Lower lobe of right lung (tissue), 2 donors: Measurements from ENCODE around the gene C2orf69. TPM values are rescaled to one million over a fixed set of nuclear protein-coding genes. Genes with fewer than 3 reads are reported as not detected.

Experiments
- ATAC-seq, 2 donors: fragments of 200-7000 bp; cut with Tn5 transposase; one replicate each; pipeline ENCODE4 v1.9.1; 2020 to 2022; ENCODE audit warnings: mild to moderate bottlenecking in 2 of 2, moderate library complexity in 2 of 2
- DNase-seq: peaks from one replicate; pipeline ENCODE4 v3.0.0-alpha.2; 2020
- H3K27ac ChIP-seq: fragments of 200-600 bp; one replicate; pipeline ENCODE4 v1.8.0; 2022
- H3K27me3 ChIP-seq: fragments of 200-600 bp; one replicate; pipeline ENCODE4 v1.8.0; 2022; ENCODE audit warnings: low read depth
- H3K36me3 ChIP-seq: fragments of 200-600 bp; one replicate; pipeline ENCODE4 v1.8.0; 2022; ENCODE audit warnings: mild to moderate bottlenecking
- H3K4me1 ChIP-seq: fragments of 200-600 bp; one replicate; pipeline ENCODE4 v1.8.0; 2022
- H3K4me3 ChIP-seq: fragments of 200-600 bp; one replicate; pipeline ENCODE4 v1.8.0; 2022; ENCODE audit warnings: mild to moderate bottlenecking
- H3K9me3 ChIP-seq: fragments of 200-600 bp; one replicate; pipeline ENCODE4 v1.8.0; 2022
- CTCF ChIP-seq: fragments of 200-600 bp; IDR thresholded peaks from one replicate; pipeline ENCODE4 v1.8.0; 2022; ENCODE audit warnings: antibody characterized with exemption, mild to moderate bottlenecking
- intact Hi-C: fragments of 100-400 bp; cut with DNase I; formaldehyde crosslinking; loops from one replicate; pipeline ENCODE4 v1.11.0; 2022
- total RNA-seq: library from RNA; stranded (reverse); fragmentation: NEBNext Ultra II Directional; extraction: Animal tissue kit (Norgen Biotek cat#: 25700); gene quantifications from one replicate; pipeline ENCODE4 v1.2.1, GENCODE V29; 2021
- donor health status: DM: no; HTN: yes; CAD: no; lungs with severe emphysema.

The C2orf69 gene
- total RNA-seq, 1 donor from 2014 or later = 12.5 TPM

- no peak for DNase-seq
- H3K36me3 ChIP-seq = peaks cover 57% of the 10 kb centered on the region
- H3K27ac ChIP-seq = no peak overlapping the region
- ATAC-seq = no peak
- H3K4me3 ChIP-seq = no peak overlapping the region
- no peak for TF ChIP-seq CTCF
- no peaks in the 10 kb centered on the region for H3K4me1 ChIP-seq
- intact Hi-C loops = no loop called here
- H3K27me3 ChIP-seq = no peaks in the 10 kb centered on the region
- H3K9me3 ChIP-seq = no peaks in the 10 kb centered on the region
Measured at GRCh38 chr2:199929262-199929661, 18.2 kb downstream of the C2orf69 start.

- ATAC-seq = no peak
- H3K27ac ChIP-seq = no peak overlapping the region
- TF ChIP-seq CTCF = no peak
- no peaks in the 10 kb centered on the region for H3K27me3 ChIP-seq
- DNase-seq = no peak
- no peak overlapping the region for H3K4me3 ChIP-seq
- intact Hi-C loops = no loop called here
- H3K4me1 ChIP-seq = no peaks in the 10 kb centered on the region
- no peaks in the 10 kb centered on the region for H3K9me3 ChIP-seq
- H3K36me3 ChIP-seq = peaks cover 71% of the 10 kb centered on the region
Measured at GRCh38 chr2:199932312-199932855, 21.3 kb downstream of the C2orf69 start.

- Histone ChIP-seq H3K27ac (no peak overlapping the region), H3K9me3 (no peaks in the 10 kb centered on the region), H3K36me3 (peaks cover 79% of the 10 kb centered on the region), H3K4me3 (no peak overlapping the region), H3K27me3 (no peaks in the 10 kb centered on the region), H3K4me1 (no peaks in the 10 kb centered on the region)
- no peak for ATAC-seq
- no peak for TF ChIP-seq CTCF
- DNase-seq = no peak
- intact Hi-C loops = no loop called here
Measured at GRCh38 chr2:199933466-199933865, 22.4 kb downstream of the C2orf69 start.

- Histone ChIP-seq H3K27ac (no peak overlapping the region), H3K4me3 (no peak overlapping the region), H3K4me1 (no peaks in the 10 kb centered on the region), H3K36me3 (peaks cover 70% of the 10 kb centered on the region), H3K9me3 (no peaks in the 10 kb centered on the region), H3K27me3 (no peaks in the 10 kb centered on the region)
- no peak for TF ChIP-seq CTCF
- intact Hi-C loops = no loop called here
- ATAC-seq (no peak), DNase-seq (no peak)
Measured at GRCh38 chr2:199936554-199936953, 25.5 kb downstream of the C2orf69 start.

- Histone ChIP-seq H3K4me3 (no peak overlapping the region), H3K9me3 (no peaks in the 10 kb centered on the region), H3K36me3 (peaks cover 72% of the 10 kb centered on the region), H3K4me1 (no peaks in the 10 kb centered on the region), H3K27ac (no peak overlapping the region), H3K27me3 (no peaks in the 10 kb centered on the region)
- ATAC-seq (no peak), DNase-seq (no peak)
- no peak for TF ChIP-seq CTCF
- intact Hi-C loops = no loop called here
Measured at GRCh38 chr2:199940373-199940772, 29.3 kb downstream of the C2orf69 start.

- ATAC-seq = no peak
- Histone ChIP-seq H3K36me3 (peaks cover 75% of the 10 kb centered on the region), H3K4me3 (no peak overlapping the region)
Measured at GRCh38 chr2:199943373-199943772, 32.3 kb downstream of the C2orf69 start.

More at GRCh38 chr2:199943373-199943772, 32.3 kb downstream of the C2orf69 start:
- no peaks in the 10 kb centered on the region for H3K9me3 ChIP-seq
- no peak for TF ChIP-seq CTCF
- no peaks in the 10 kb centered on the region for H3K4me1 ChIP-seq
- H3K27ac ChIP-seq = no peak overlapping the region
- no peaks in the 10 kb centered on the region for H3K27me3 ChIP-seq
- no peak for DNase-seq
- intact Hi-C loops = no loop called here
